GM21515 (cell line): ENCODE data around the gene FADD.
"Not testable (repeated sequence)": the region's sequence is repeated elsewhere in the genome, so short reads cannot be mapped to it uniquely, and the experiment has no call there.

ENCODE experiments used
- ATAC-seq: cut with Tn5 transposase; IDR thresholded peaks from one replicate; pipeline ENCODE4 v1.9.1; 2021; ENCODE audit not compliant: unreplicated experiment

The FADD gene

DNA sequence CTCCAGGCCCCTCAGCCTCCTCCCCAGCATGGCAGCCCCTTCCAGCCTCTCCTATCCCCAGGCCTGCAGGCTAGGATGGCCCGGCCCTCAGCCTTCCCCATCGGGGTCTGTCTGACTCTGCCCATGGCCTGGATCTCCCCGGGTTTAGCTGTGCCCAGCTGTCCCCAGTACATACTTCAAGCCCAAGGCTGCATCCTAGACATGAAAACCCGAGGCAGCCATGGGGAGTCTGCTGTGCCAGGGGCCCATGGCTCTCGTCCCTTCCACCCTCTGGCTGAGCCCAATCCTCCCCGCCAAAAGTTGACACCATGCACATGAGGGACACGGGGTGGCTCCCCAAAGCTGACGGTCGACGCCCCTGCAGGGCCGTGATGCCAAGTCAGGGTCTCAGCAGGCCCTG is 22.2 kb upstream of the FADD start:
- no peak for ATAC-seq

DNA sequence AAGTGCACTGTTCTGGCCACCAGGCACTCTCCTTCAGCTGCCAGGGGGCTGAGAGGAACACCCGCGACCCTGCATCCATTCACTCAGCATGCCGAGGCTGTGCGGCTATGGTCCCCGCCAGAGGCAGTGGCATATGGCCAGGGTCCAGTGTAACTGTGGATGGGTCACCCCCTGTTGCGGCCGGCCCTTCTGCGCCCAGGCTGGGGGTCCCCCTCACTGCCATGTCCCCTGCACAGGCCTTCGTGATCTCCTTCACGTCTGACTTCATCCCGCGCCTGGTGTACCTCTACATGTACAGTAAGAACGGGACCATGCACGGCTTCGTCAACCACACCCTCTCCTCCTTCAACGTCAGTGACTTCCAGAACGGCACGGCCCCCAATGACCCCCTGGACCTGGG is 20.8 kb upstream of the FADD start:
- ATAC-seq, result no peak

DNA sequence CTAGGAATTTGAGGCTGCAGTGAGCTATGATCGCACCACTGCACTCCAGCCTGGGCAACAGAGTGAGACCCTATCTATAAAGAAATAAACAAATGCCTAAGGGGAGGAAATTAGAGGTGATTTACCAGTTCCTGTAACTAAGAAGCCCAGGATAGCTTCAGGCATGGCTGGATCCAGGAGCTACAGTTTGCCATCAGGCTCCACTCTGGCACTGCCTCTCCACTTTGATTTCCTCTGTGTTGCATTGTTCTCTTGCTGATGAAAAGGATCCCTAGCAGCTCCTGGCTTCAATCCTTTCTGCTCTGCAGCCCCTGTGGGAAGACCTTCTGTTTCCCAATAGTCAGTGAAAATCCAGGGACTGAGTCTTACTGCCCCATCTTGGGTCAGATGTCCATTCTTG is 20.1 kb upstream of the FADD start:
- no peak for ATAC-seq

DNA sequence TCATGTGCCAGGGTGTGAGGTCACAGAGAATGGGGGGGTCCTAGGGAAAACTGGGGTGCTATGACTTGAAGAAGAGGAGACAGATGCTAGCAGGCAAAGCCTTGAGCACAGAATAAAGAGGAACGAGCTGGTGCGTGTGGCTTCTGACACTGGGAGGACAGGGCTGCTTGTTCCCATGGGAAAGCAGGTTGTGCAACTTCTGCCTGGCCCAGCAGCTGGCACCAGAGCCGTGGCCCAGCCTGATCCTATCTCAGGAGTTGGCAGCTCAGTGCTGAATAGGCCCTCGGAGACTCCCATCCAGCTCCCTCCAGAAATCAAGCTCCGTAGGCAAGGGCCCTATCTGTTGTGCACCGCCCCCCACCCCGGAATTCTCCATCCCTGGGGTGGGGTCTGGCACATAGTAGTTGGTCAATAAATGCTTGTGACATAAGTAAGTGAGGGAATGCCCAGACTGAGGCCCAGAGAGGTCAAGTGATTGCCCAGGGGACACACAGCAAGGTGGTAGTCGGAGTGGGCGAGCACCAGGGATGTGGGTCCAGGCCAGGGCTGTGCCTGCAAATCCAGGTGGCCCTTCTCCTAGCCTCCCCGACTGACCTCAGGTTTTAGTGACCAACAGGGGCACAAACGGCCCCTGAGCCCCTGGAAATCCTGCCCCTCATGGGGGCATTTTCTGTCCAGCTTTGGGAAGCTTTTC is 19.5 kb upstream of the FADD start:
- no peak for ATAC-seq

DNA sequence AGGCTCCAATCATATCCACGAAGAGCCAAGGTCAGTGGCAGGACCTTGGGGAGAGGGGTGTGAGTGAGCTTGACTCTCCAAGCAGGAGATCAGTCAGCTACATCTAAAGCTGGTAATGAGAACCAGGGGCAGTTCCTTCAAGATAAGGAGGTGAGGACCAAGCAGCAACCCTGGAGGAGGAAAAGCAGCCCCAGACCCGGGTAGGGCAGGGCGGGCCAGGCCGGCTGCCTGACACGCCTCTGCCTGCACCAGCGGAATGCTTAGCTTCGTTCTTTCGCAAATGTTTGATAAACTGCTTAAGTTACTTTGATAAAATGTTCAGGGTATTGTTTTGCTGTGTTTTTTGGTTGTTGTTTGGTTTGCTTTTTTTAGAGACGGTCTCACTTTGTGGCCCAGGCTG is 18.7 kb upstream of the FADD start:
- ATAC-seq, result no peak

DNA sequence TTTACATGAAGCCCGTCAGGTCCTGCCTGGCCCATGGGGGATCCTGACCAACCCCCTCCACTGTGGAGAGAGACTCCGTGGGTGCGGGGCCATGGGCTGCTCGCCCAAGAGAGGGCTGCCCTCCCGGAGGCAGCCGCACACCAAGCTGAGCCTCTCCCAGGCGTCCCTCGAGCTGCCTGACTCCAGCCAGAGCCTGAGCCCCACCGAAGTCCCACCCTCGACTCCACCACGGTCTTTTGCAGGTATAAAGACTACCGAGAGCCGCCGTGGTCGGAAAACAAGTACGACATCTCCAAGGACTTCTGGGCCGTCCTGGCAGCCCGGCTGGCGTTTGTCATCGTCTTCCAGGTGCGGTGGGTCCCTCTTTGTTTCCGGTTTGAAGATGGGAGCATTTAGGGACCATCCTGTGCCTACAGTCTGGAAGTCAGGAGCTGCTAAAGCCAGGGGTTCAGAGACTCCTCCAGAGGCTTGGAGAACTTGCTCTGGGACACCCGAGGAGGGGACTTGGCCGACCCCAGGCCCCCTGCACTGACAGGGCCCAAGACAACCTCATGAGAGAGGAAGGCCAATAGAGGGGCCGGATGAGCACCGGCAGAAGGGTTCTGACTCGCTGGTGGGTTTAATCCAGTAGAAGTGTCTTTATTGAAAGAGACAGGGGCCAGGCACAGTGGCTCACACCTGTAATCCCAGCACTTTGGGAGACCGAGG is 17.6 kb upstream of the FADD start:
- ATAC-seq, result no peak

DNA sequence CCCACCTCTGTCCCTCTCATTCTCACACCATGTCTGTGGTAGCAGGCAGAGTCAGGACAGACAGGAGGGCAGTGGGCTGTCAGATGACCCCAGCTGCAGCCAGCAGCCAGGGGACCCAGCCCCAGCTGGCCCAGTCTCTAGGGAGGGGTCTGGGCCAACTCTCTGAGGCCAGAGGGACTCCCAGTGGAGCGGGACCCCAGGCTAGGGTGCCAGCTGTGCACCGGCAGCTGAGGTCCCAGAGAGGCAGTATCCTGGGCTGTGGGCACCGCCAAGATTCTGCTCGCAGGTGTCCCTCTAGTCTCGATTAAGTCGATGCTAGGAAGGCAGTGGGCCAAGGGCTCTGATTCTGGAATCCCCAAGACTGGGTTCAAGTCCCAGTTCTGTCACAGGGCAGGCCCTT is 16.7 kb upstream of the FADD start:
- ATAC-seq, result no peak

DNA sequence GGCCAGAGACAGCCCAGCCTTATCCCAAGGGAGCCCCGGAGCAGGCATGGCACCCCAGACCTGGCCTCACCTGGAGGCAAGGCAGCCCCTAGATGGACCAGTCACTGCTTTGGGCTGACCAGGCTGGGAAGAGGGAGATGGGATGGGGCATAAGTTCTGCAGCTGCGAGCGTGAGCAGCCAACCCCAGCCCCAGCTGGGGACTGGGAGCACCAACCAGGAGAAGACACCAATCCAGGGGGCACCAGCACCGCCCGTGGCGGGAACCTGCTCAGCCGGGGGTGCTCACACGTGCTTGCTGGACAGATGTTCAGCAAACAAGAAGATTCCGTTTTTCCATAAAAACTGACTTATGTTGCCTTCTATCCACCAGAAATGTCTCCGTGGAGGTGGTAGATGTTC is 16.2 kb upstream of the FADD start:
- ATAC-seq, result no peak

DNA sequence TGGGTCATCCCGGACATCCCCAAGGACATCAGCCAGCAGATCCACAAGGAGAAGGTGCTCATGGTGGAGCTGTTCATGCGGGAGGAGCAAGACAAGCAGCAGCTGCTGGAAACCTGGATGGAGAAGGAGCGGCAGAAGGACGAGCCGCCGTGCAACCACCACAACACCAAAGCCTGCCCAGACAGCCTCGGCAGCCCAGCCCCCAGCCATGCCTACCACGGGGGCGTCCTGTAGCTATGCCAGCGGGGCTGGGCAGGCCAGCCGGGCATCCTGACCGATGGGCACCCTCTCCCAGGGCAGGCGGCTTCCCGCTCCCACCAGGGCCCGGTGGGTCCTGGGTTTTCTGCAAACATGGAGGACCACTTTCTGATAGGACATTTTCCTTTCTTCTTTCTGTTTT is 15.3 kb upstream of the FADD start:
- ATAC-seq, result no peak

DNA sequence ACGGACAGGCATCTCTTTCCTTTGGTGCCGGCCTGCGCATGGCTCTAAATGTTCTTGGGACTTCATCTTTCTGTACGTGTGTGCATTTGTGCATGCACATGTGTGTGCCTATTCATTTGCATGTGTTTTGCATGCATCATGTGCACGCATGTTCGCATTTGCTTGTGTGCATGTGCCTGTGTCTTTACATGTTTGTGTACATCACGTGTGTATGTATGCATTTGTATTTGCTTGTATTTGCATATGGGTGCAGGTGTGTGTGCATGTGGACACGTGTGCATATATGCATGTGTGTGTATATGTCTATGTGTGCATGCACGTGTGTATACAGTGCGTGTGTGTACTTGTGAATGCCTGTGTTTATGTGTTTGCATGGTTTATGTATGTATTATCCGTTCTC is 13.5 kb upstream of the FADD start:
- ATAC-seq, result no peak

DNA sequence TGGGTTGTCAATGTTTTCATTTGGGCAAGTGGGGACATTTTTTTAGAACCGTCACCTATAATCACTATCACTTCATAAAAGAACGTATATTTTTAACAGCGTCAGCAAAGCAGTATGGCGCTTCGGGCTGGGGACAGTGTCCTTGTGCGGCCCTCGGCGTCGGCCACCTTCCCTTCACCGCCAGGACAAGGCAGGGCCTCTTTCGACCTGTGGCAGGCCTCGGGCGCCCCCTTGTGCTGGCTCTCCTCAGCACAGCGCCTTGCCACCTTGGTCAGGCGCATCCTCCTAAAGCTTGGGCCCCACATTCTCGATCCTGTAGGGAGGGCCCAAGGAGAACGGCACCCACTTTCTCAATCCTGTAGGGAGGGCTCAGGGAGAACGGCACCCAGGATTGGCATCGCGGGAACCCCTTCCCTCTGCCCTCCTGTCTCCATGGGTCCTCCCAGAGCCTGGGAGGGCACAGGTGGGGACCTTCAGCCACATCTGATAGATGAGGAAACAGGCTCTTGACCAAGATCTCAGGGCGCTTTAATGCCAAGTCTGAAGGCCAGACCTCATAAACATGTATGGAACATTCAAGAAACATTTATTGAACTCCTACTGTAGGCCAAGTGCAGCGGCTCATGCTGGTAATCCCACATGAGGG is 11.5 kb upstream of the FADD start:
- no peak for ATAC-seq

DNA sequence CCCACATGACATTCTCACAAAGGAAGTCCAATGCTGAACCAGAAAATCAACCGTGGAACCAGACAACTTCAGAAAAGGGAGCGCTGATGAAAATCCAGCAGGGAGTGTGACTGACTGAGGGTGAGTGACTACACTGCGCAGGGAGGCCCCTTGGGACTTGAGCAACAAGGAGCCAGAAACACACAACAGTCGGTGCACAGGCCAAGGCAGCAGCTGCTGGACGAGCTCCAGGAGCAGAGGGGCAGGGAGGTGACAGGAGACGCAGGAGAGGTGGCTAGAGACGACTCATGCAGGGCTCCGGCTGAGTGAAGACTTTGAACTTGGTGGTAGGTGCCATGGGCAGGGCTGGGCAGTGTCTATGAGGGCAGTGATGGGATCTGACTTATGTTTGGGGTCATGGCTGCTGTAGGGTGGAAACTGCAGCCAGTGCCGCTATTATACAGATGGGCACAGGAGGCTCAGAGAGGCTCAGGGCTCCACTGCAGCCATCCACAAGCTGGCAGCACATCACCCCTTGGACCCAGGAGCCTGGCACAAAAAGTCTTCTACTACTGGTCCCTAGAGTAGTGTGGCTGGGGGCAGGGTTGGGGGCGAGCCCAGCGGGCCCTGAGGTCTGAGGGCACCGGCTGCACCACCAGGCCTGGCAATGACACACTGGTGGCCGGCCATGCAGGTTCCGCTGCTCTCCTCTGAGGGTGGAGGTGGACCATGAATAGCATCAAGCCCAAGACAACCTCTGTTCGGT is 10.3 kb upstream of the FADD start:
- no peak for ATAC-seq

DNA sequence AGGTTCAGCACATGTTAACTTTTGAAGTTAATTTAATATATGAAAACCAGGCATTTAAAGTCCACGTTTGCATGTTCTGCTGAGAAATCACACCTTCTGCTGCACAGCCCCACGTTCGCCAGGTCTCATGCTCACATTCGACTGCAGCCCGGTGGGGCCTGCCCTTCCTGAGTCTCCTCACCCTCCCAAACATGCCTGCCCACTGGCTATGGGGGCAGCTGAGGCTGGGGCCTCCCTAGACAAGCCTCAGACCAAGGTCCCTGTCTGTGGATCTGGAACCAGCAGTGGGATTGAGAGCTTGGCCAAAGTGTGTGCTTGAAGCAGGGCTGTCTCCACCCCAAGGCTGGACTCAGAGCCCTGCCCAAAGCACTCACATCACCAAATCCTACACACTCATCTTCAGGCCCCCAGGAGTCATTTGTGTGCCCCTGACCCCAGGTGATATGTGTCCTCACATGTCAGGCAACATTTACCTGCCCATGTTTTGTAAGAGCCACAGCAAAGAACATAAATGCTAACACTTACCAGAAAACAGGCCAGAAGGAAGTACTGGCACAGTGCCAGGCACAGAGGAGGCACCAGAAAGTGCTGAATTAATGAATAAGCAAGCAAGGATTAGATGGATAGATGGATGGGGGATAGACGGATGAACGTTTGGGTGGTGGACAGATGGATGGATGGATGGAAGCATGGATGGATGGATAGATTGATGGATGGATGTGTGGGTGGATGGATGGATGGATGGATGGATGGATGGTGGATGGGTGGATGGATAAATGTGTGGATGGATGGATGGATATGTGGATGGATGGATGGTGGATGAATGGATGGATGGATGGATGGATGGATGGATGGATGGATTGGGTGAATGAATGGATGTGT is 9.4 kb upstream of the FADD start:
- no peak for ATAC-seq

DNA sequence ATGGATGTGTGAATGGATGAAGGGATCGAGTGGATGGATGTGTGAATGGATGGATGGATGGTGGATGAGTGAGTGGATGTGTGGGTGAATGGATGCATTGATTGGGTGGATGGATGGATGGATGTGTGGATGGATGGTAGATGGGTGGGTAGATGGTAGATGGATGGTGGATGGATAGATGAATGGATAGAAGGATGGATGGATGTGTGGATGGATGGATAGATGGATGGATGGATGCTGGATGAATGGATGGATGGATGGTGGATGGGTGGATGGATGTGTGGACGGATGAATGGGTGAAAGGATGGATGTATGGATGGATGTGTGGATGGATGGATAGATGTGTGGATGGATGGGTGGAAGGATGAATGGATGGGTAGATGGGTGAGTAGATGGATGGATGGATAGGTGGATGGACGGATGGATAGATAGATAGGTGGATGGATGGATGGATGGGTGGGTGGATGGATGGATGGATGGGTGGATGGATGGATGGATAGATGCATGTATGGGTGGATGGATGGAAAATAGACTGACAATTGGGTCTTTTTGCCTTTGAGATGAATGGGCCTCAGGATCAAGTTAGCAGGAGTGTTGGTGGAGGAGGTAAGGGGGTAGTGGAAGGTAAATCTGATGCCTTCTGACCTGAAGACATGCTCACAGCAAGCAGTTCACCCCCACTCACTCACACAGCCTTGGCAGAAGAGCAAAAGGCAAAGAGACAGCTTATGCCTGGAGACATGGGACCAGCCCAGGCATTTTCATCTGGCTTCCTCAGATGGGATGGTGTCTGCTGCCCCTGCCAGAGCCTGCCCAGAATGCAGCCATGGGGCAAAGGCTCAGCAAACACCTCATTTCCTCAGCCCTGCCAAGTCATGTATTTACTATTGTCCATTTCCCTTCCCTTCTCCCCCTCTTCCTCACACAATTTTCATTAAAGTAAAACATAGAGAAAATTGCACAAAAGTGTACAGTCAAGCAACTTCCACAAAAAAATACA is 8.0 kb upstream of the FADD start:
- ATAC-seq, result no peak

DNA sequence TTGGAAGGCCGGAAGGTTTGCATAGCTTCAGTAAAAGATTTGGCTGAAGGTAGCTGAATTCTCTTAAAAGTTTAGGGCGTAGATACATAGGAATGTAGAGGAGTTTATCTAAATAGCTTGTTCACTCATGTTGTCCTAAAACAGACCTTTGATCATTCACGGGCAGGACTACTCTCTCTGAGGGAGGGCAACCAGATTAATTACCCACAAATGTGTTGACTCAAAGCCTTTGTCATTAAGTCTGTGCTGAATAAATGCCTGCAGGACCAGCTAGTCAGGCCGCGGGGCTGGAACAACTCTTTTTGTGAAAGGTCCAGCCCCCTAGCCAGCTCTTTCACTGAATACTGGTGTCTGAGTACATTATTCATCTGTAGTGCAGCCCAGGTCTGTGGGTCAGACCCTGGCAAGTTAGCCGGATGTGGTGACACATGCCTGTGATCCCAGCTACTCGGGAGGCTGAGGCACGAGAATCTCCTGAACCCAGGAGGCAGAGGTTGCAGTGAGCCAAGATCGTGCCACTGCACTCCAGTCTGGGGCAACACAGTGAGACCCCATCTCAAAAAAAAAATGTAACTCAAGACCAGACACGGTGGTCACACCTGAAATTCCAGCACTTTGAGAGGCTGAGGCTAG is 2.8 kb upstream of the FADD start:
- no peak for ATAC-seq

DNA sequence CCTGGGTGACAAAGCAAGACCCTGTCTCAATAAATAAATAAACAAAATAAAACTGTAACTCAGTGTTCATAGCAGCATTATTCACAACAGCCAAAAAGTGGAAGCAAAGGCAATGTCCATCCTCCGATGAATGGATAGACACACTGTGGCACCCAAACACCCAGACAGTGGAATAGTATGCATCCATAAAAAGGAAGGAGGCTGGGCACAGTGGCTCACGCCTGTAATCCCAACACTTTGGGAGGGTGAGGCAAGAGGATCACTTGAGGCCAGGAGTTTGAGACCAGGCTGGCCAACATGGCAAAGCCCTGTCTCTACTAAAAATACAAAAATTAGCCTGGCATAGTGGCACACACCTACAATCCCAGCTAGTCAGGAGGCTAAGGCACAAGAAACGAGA is 2.0 kb upstream of the FADD start:
- not testable (repeated sequence) for ATAC-seq

DNA sequence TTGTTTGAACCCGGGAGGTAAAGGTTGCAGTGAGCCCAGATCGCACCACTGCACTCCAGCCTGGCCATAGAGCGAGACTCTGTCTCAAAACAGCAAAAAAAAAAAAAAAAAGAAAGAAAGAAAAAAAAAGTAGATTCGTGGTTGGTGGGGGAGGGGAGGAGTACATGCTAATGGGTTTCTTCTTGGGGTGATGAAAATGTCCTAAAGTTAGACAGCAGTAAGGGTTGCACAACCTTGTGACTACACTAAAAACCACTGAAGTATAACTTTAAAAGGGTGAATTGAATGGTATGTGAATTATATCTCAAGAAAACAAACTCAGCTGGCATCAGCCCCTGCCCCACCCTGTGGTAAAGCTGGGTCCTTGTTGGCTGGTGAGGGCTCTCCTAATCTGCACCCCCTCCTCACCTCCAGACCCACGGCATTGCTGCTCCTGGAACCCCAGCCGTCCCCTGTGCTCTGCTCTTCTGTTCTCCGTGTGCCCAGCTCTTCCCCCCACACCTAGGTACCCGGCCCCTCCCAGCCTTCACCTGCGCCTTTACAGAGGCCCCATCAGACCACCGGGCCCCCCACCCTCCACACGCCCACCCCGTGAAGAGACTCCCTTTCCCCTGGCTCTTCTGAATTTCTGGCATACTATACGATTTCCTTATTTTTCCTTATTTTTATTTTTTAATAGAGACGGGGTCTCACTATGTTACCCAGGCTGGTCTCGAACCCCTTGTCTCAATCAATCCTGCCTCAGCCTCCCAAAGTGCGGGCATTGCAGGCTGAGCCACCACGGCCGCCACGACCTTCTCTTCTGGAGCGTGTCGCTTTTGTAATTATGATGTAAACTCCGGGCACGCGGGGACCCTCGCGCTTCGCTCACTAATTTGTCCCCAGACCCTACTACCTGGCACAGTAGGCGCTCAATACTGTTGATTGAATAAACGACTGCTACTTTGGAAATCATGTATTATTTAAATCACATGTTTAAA is 924 bp upstream of the FADD start:
- no peak for ATAC-seq
